ENCODE measurements around the gene STK32A. TPM values are rescaled to one million over a fixed set of nuclear protein-coding genes. Genes with fewer than 3 reads are reported as not detected.
"Not testable (repeated sequence)": the region's sequence is repeated elsewhere in the genome, so short reads cannot be mapped to it uniquely, and the experiment has no call there.

Gene STK32A
- total and polyA plus RNA-seq, 4 experiments from 2014 or later, result not detected

DNA sequence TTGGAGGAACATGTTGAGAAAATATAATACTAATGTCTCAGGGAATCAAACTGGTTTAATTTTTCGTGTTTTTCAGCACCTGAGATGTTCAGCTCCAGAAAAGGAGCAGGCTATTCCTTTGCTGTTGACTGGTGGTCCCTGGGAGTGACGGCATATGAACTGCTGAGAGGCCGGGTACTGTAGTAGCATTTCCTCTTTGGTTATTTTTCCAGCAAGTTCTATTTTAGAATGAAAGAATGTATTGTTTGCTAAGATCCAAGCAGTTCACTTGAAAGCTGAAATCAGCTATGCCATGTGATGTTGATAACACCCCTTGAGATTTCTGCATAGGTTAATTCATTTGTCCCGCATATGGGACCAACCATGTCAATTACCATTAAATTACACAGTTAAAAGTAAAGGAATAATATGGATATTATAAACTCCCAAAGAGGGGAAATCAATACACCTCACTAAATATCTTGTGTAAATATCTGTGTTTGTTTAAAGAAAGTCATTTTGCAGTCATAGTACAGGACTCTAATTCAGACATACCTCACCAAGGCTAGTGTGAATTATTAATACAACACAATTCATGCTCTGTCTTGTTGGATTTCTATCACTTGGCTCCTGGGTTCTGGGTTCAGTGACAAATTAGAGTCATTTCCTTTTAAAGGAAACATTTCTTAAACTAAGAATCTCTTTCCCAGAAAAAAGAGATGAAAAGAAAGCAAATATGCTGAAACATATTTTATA lies 126.8 kb downstream of the STK32A start:
- H3K9me3 Mint-ChIP-seq, result peaks cover 0 to 7% (median under 1%) of the 10 kb centered on the region in 8 donors
- POLR2A ChIA-PET (ENCODE audit: partially characterized antibody), result no interaction called here

DNA sequence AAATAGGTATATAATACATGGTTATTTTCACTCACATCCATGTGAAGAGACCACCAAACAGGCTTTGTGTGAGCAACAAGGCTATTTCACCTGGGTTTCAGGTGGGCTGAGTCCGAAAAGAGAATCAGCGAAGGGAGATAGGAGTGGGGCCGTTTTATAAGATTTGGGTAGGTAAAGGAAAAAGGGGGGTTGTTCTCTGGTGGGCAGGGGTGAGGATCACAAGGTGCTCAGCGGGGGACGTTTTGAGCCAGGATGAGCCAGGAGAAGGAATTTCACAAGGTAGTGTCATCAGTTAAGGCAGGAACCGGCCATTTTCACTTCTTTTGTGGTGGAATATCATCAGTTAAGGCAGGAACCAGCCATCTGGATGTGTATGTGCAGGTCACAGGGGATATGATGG lies 132.6 kb downstream of the STK32A start:
- H3K36me3 ChIP-seq (ENCODE audit: insufficient read depth, low read length); H3K9me3 Mint-ChIP-seq; CTCF ChIA-PET (ENCODE audit: partially characterized antibody); H3K27me3 Mint-ChIP-seq; H3K36me3 Mint-ChIP-seq; H3K4me3 Mint-ChIP-seq; H3K4me3 ChIP-seq (ENCODE audit: low read length in 2 of 2); H3K9me3 ChIP-seq (ENCODE audit: control insufficient read depth in 1 of 2, low read length in 2 of 2); POLR2A ChIA-PET (ENCODE audit: partially characterized antibody); H3K27ac Mint-ChIP-seq; intact Hi-C loops (cut with micrococcal nuclease); H3K27me3 ChIP-seq (ENCODE audit: insufficient read depth, low read length); H3K4me1 Mint-ChIP-seq; H3K27ac ChIP-seq (ENCODE audit: low read depth, low read length); DNase-seq; H3K4me1 ChIP-seq (ENCODE audit: insufficient read depth, low read length): not testable (repeated sequence)

More for the DNA sequence above, 126.8 kb downstream of the STK32A start:
- H3K36me3 Mint-ChIP-seq, result no peaks in the 10 kb centered on the region
- no peak for DNase-seq
- no peak overlapping the region for H3K27ac Mint-ChIP-seq
- Histone ChIP-seq H3K9me3 (ENCODE audit: control insufficient read depth in 1 of 2, low read length in 2 of 2) (no peaks in the 10 kb centered on the region), H3K4me3 (ENCODE audit: low read length in 2 of 2) (no peak overlapping the region), H3K27ac (ENCODE audit: low read depth, low read length) (no peak overlapping the region), H3K4me1 (ENCODE audit: insufficient read depth, low read length) (no peaks in the 10 kb centered on the region), H3K36me3 (ENCODE audit: insufficient read depth, low read length) (no peaks in the 10 kb centered on the region), H3K27me3 (ENCODE audit: insufficient read depth, low read length) (no peaks in the 10 kb centered on the region)
- no peaks in the 10 kb centered on the region for H3K27me3 Mint-ChIP-seq
- CTCF ChIA-PET (ENCODE audit: partially characterized antibody), result no interaction called here
- intact Hi-C loops (cut with micrococcal nuclease), result no loop called here
- no peaks in the 10 kb centered on the region for H3K4me1 Mint-ChIP-seq
- no peak overlapping the region for H3K4me3 Mint-ChIP-seq

DNA sequence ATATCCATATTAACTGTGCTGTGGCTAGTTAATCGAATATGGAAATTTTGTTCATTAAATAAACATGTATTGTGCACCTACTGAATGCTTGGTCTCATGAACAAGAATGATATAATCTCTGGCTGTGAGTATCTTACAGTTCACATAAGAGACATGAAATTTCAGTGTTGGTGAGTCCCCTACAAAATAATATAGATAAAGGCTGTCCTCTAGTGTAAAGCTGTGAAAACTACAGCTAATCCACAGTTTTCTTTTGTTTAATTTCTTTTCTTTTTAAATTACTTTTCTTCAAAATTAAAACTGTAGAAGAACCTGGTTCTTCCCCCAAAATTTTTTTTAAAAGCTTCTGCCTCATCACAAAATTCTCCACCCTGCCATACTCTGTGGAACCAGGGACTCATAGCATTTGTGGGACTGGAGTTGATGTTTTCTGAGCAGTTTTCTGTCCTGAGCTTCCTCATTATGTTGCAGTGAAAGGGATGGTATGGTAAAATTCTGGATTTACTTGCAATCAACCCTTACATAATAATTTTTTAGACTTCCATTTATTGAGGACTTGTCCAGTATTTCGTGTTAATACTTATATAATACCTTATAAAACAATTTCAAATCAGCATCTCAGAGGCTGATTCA lies 135.0 kb downstream of the STK32A start:
- peaks cover 0 to 3% (median 0%) of the 10 kb centered on the region in 8 donors for H3K9me3 Mint-ChIP-seq
- intact Hi-C loops (cut with micrococcal nuclease), result no loop called here
- peaks cover 0 to under 1% of the 10 kb centered on the region in 2 donors for H3K27me3 Mint-ChIP-seq
- Histone ChIP-seq H3K9me3 (ENCODE audit: control insufficient read depth in 1 of 2, low read length in 2 of 2) (no peaks in the 10 kb centered on the region), H3K4me1 (ENCODE audit: insufficient read depth, low read length) (no peaks in the 10 kb centered on the region), H3K27ac (ENCODE audit: low read depth, low read length) (no peak overlapping the region), H3K4me3 (ENCODE audit: low read length in 2 of 2) (no peak overlapping the region), H3K27me3 (ENCODE audit: insufficient read depth, low read length) (no peaks in the 10 kb centered on the region), H3K36me3 (ENCODE audit: insufficient read depth, low read length) (no peaks in the 10 kb centered on the region)
- ChIA-PET CTCF (ENCODE audit: partially characterized antibody) (interaction anchor here (0.8 to 1.6 kb wide), 4 partner anchors 179 to 836 kb away, joined by 3 to 6 read pairs (median 3); no protein-coding TSS in a partner anchor), POLR2A (ENCODE audit: partially characterized antibody) (no interaction called here)
- H3K4me1 Mint-ChIP-seq, result no peaks in the 10 kb centered on the region
- H3K27ac Mint-ChIP-seq, result no peak overlapping the region
- no peak for DNase-seq
- no peaks in the 10 kb centered on the region for H3K36me3 Mint-ChIP-seq
- H3K4me3 Mint-ChIP-seq, result no peak overlapping the region

DNA sequence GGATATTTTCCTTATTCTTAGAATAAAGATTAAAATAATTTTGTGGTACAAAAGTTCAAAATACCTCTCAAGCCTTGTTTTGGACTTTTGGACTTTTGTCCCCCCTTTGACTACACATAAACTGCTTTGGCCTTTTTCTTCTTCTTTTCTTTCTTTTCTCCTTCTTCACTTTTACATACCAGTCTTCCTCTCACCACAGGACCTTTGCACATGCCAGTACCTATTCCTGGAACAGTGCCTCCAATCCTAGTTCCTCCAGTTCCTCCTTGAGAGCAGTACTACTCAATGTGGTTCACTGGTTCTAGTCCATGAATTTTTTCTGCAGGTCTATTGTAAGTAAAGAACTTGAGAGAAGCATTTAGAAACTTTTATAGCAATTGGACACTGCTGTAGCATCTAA lies 136.5 kb downstream of the STK32A start:
- no peaks in the 10 kb centered on the region for H3K36me3 ChIP-seq (ENCODE audit: insufficient read depth, low read length)
- no peaks in the 10 kb centered on the region for H3K9me3 ChIP-seq (ENCODE audit: control insufficient read depth in 1 of 2, low read length in 2 of 2)
- H3K27ac ChIP-seq (ENCODE audit: low read depth, low read length), result no peak overlapping the region
- DNase-seq, result no peak
- Mint-ChIP-seq H3K27me3 (peaks cover 0 to 2% of the 10 kb centered on the region in 2 donors), H3K4me3 (no peak overlapping the region), H3K36me3 (no peaks in the 10 kb centered on the region), H3K4me1 (no peaks in the 10 kb centered on the region), H3K27ac (no peak overlapping the region), H3K9me3 (peaks cover 0 to 3% (median 0%) of the 10 kb centered on the region in 8 donors)
- no peaks in the 10 kb centered on the region for H3K27me3 ChIP-seq (ENCODE audit: insufficient read depth, low read length)
- intact Hi-C loops (cut with micrococcal nuclease), result no loop called here
- ChIA-PET POLR2A (ENCODE audit: partially characterized antibody) (no interaction called here), CTCF (ENCODE audit: partially characterized antibody) (no interaction called here)
- H3K4me3 ChIP-seq (ENCODE audit: low read length in 2 of 2), result no peak overlapping the region
- no peaks in the 10 kb centered on the region for H3K4me1 ChIP-seq (ENCODE audit: insufficient read depth, low read length)

DNA sequence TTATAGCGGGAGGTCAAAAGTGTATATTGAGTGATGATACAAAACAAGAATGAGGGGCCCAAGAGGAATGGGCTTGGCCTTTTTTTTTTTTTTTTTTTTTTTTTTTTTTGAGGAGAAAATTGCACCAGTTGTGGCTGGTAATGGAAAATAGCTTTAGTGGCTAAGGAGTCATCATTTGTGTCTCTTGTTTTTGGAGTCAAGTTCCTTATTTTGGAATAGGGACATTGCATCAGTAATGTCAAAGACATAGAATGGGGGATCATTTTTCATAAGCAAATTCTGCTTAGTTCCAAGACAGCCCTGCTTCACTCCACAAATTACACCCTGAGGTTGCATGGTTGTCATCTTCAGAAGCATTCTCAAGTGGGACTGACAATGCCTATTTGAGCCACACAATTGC lies 137.4 kb downstream of the STK32A start:
- Mint-ChIP-seq H3K36me3 (no peaks in the 10 kb centered on the region), H3K27ac (no peak overlapping the region), H3K4me1 (no peaks in the 10 kb centered on the region), H3K4me3 (no peak overlapping the region), H3K9me3 (peaks cover 0 to 3% (median 0%) of the 10 kb centered on the region in 8 donors), H3K27me3 (peaks cover 0 to 2% of the 10 kb centered on the region in 2 donors)
- ChIA-PET POLR2A (ENCODE audit: partially characterized antibody) (no interaction called here), CTCF (ENCODE audit: partially characterized antibody) (no interaction called here)
- no peak overlapping the region for H3K4me3 ChIP-seq (ENCODE audit: low read length in 2 of 2)
- H3K9me3 ChIP-seq (ENCODE audit: control insufficient read depth in 1 of 2, low read length in 2 of 2), result no peaks in the 10 kb centered on the region
- no peaks in the 10 kb centered on the region for H3K36me3 ChIP-seq (ENCODE audit: insufficient read depth, low read length)
- H3K4me1 ChIP-seq (ENCODE audit: insufficient read depth, low read length), result no peaks in the 10 kb centered on the region
- no peak overlapping the region for H3K27ac ChIP-seq (ENCODE audit: low read depth, low read length)
- no peaks in the 10 kb centered on the region for H3K27me3 ChIP-seq (ENCODE audit: insufficient read depth, low read length)
- intact Hi-C loops (cut with micrococcal nuclease), result no loop called here
- DNase-seq, result no peak

DNA sequence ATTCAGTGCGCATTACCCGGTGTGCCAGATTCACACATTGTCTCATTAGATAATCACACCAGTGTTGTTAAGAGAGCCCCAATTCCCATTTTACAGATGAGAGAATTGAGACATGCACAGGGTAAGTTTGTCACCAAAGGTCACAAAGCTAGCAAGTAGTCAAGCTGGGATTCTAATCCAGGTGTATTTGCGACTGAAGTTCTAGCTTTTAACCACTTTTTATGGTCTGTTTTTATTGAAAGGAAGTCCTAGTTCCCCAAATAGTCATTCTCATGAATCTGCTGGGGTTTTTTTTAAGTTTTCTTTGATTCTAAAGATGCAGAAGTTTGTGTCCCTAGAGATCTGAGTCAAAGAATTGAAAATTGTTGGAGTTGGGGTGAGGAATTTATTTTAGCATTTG lies 138.5 kb downstream of the STK32A start:
- H3K27me3 ChIP-seq (ENCODE audit: insufficient read depth, low read length), result no peaks in the 10 kb centered on the region
- ChIA-PET CTCF (ENCODE audit: partially characterized antibody) (no interaction called here), POLR2A (ENCODE audit: partially characterized antibody) (no interaction called here)
- Mint-ChIP-seq H3K27me3 (peaks cover 1 to 2% of the 10 kb centered on the region in 2 donors), H3K4me1 (no peaks in the 10 kb centered on the region), H3K36me3 (no peaks in the 10 kb centered on the region), H3K4me3 (no peak overlapping the region), H3K9me3 (peaks cover 0 to 3% (median 0%) of the 10 kb centered on the region in 8 donors), H3K27ac (no peak overlapping the region)
- intact Hi-C loops (cut with micrococcal nuclease), result no loop called here
- no peak overlapping the region for H3K4me3 ChIP-seq (ENCODE audit: low read length in 2 of 2)
- no peak overlapping the region for H3K27ac ChIP-seq (ENCODE audit: low read depth, low read length)
- no peaks in the 10 kb centered on the region for H3K9me3 ChIP-seq (ENCODE audit: control insufficient read depth in 1 of 2, low read length in 2 of 2)
- DNase-seq, result no peak
- no peaks in the 10 kb centered on the region for H3K4me1 ChIP-seq (ENCODE audit: insufficient read depth, low read length)
- H3K36me3 ChIP-seq (ENCODE audit: insufficient read depth, low read length), result no peaks in the 10 kb centered on the region

DNA sequence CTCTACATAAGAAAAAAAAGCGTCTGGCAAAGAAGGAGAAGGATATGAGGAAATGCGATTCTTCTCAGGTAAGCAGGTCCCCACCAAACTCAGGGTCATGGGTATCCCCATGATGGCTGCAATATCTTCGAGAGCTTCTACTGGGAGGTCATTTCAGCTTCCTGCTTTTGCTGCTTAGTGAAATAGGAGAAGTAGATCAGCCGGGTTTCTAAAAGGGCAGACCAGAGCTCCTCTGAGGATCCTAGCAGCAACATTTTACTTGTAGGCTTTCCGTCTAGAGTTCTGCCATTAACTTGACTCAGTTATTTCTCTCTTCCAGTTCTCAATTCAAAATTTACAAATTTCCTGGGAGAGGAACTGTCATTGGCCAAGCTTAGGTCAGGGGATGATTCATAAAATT lies 140.3 kb downstream of the STK32A start:
- intact Hi-C loops (cut with micrococcal nuclease), result no loop called here
- H3K4me1 Mint-ChIP-seq, result no peaks in the 10 kb centered on the region
- no peak overlapping the region for H3K4me3 Mint-ChIP-seq
- H3K9me3 ChIP-seq (ENCODE audit: control insufficient read depth in 1 of 2, low read length in 2 of 2), result no peaks in the 10 kb centered on the region
- no peaks in the 10 kb centered on the region for H3K4me1 ChIP-seq (ENCODE audit: insufficient read depth, low read length)
- ChIA-PET CTCF (ENCODE audit: partially characterized antibody) (no interaction called here), POLR2A (ENCODE audit: partially characterized antibody) (no interaction called here)
- DNase-seq, result no peak
- no peaks in the 10 kb centered on the region for H3K36me3 ChIP-seq (ENCODE audit: insufficient read depth, low read length)
- H3K27me3 ChIP-seq (ENCODE audit: insufficient read depth, low read length), result no peaks in the 10 kb centered on the region
- no peak overlapping the region for H3K27ac Mint-ChIP-seq
- no peak overlapping the region for H3K4me3 ChIP-seq (ENCODE audit: low read length in 2 of 2)
- H3K36me3 Mint-ChIP-seq, result no peaks in the 10 kb centered on the region
- no peak overlapping the region for H3K27ac ChIP-seq (ENCODE audit: low read depth, low read length)
- peaks cover 1 to 3% of the 10 kb centered on the region in 2 donors for H3K27me3 Mint-ChIP-seq
- peaks cover 0 to 10% (median 4%) of the 10 kb centered on the region in 8 donors for H3K9me3 Mint-ChIP-seq
